K562 (cell line): ENCODE results near the gene SCARB2. TPM values are rescaled to one million over a fixed set of nuclear protein-coding genes. Genes with fewer than 3 reads are reported as not detected.

Experiments used
- ERF ChIP-seq: fragments of 450-650 bp; formaldehyde crosslinking; IDR thresholded peaks from 2 replicates; pipeline ENCODE4 v1.4.0; 2020; ENCODE audit warnings: mild to moderate bottlenecking, mixed read lengths
- ZNF444 ChIP-seq: fragments of 250-450 bp; sonication (Bioruptor Pico); IDR thresholded peaks from 2 replicates; pipeline ENCODE4 v1.4.0; 2020; ENCODE audit warnings: mild to moderate bottlenecking, moderate library complexity
- polyA plus RNA-seq, 8 experiments: library from polyadenylated mRNA; depleted of rRNA in 4 of 8; stranded (reverse) in 5 of 8; unstranded in 3 of 8; fragments of >200 nt; fragmentation: Nextera tagmentation in 2 of 8; fragmentation: Illumina TruSeq in 1 of 8; extraction: Ambion mirVana in 2 of 8; extraction: Trizol in 1 of 8; gene quantifications; 2 replicates each; pipeline versions ENCODE4 v1.2.1 to v1.2.3, GENCODE V29; 2011 to 2014; ENCODE audit warnings: inconsistent platforms in 1 of 8, missing spikeins in 1 of 8
- total RNA-seq, 7 experiments: library from RNA; depleted of rRNA in 6 of 7; stranded (reverse); fragments of >200 nt in 6 of 7; fragmentation: Illumina TruSeq in 2 of 7; extraction: Trizol in 2 of 7; gene quantifications; 2 replicates each; pipeline versions ENCODE4 v1.2.1 to v1.2.3, GENCODE V29; 2011 to 2021; ENCODE audit warnings: low replicate concordance in 1 of 7
- TF ChIP-seq, protein P1 (sequence below): fragments of 450-650 bp; IDR thresholded peaks from 2 replicates; pipeline ENCODE4 v1.6.1; 2016; ENCODE audit warnings: mild to moderate bottlenecking, moderate library complexity
- TF ChIP-seq, protein P2 (sequence below): fragments of 250-450 bp; sonication (Bioruptor Pico); IDR thresholded peaks from 2 replicates; pipeline ENCODE4 v1.4.0; 2020; ENCODE audit warnings: mild to moderate bottlenecking, moderate library complexity

Gene SCARB2
- total and polyA plus RNA-seq, 9 of the 15 experiments (the other 6 are each of a cell fraction or from before 2014, with no cell fraction given) = 6.1 to 25.8 (median 17.8) TPM

DNA sequence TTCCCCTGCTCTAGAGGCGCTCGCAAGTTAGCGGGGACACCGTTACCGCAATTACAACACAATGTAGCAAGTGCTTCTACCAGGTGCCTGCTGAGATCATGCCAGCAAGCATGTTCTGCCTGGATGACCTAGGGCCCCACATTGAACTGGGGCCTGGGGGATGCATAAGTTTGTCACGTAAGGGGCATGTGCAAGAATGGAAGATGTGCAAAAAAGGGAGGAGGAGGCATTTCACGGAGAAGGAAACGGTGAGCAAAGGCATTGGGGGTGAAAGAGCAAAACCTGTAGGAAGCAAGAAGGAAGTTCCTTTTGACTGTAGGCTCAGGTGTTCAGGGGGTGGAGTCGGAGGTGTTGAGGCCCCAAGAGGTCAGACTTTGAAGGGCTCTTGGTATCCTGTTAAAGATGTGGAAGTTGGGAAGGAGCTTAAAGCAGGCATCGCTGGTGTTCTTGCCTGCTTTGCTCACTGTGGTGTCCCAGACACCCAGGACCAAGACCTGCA lies 602 bp upstream of the SCARB2 start (continued):
- TF ChIP-seq, protein P1, sequence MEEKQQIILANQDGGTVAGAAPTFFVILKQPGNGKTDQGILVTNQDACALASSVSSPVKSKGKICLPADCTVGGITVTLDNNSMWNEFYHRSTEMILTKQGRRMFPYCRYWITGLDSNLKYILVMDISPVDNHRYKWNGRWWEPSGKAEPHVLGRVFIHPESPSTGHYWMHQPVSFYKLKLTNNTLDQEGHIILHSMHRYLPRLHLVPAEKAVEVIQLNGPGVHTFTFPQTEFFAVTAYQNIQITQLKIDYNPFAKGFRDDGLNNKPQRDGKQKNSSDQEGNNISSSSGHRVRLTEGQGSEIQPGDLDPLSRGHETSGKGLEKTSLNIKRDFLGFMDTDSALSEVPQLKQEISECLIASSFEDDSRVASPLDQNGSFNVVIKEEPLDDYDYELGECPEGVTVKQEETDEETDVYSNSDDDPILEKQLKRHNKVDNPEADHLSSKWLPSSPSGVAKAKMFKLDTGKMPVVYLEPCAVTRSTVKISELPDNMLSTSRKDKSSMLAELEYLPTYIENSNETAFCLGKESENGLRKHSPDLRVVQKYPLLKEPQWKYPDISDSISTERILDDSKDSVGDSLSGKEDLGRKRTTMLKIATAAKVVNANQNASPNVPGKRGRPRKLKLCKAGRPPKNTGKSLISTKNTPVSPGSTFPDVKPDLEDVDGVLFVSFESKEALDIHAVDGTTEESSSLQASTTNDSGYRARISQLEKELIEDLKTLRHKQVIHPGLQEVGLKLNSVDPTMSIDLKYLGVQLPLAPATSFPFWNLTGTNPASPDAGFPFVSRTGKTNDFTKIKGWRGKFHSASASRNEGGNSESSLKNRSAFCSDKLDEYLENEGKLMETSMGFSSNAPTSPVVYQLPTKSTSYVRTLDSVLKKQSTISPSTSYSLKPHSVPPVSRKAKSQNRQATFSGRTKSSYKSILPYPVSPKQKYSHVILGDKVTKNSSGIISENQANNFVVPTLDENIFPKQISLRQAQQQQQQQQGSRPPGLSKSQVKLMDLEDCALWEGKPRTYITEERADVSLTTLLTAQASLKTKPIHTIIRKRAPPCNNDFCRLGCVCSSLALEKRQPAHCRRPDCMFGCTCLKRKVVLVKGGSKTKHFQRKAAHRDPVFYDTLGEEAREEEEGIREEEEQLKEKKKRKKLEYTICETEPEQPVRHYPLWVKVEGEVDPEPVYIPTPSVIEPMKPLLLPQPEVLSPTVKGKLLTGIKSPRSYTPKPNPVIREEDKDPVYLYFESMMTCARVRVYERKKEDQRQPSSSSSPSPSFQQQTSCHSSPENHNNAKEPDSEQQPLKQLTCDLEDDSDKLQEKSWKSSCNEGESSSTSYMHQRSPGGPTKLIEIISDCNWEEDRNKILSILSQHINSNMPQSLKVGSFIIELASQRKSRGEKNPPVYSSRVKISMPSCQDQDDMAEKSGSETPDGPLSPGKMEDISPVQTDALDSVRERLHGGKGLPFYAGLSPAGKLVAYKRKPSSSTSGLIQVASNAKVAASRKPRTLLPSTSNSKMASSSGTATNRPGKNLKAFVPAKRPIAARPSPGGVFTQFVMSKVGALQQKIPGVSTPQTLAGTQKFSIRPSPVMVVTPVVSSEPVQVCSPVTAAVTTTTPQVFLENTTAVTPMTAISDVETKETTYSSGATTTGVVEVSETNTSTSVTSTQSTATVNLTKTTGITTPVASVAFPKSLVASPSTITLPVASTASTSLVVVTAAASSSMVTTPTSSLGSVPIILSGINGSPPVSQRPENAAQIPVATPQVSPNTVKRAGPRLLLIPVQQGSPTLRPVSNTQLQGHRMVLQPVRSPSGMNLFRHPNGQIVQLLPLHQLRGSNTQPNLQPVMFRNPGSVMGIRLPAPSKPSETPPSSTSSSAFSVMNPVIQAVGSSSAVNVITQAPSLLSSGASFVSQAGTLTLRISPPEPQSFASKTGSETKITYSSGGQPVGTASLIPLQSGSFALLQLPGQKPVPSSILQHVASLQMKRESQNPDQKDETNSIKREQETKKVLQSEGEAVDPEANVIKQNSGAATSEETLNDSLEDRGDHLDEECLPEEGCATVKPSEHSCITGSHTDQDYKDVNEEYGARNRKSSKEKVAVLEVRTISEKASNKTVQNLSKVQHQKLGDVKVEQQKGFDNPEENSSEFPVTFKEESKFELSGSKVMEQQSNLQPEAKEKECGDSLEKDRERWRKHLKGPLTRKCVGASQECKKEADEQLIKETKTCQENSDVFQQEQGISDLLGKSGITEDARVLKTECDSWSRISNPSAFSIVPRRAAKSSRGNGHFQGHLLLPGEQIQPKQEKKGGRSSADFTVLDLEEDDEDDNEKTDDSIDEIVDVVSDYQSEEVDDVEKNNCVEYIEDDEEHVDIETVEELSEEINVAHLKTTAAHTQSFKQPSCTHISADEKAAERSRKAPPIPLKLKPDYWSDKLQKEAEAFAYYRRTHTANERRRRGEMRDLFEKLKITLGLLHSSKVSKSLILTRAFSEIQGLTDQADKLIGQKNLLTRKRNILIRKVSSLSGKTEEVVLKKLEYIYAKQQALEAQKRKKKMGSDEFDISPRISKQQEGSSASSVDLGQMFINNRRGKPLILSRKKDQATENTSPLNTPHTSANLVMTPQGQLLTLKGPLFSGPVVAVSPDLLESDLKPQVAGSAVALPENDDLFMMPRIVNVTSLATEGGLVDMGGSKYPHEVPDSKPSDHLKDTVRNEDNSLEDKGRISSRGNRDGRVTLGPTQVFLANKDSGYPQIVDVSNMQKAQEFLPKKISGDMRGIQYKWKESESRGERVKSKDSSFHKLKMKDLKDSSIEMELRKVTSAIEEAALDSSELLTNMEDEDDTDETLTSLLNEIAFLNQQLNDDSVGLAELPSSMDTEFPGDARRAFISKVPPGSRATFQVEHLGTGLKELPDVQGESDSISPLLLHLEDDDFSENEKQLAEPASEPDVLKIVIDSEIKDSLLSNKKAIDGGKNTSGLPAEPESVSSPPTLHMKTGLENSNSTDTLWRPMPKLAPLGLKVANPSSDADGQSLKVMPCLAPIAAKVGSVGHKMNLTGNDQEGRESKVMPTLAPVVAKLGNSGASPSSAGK = peak; percentile 53
- TF ChIP-seq ZNF444 (CRISPR knock-in tag) = no peak
- TF ChIP-seq ERF (CRISPR knock-in tag) = no peak
- TF ChIP-seq, protein P2, sequence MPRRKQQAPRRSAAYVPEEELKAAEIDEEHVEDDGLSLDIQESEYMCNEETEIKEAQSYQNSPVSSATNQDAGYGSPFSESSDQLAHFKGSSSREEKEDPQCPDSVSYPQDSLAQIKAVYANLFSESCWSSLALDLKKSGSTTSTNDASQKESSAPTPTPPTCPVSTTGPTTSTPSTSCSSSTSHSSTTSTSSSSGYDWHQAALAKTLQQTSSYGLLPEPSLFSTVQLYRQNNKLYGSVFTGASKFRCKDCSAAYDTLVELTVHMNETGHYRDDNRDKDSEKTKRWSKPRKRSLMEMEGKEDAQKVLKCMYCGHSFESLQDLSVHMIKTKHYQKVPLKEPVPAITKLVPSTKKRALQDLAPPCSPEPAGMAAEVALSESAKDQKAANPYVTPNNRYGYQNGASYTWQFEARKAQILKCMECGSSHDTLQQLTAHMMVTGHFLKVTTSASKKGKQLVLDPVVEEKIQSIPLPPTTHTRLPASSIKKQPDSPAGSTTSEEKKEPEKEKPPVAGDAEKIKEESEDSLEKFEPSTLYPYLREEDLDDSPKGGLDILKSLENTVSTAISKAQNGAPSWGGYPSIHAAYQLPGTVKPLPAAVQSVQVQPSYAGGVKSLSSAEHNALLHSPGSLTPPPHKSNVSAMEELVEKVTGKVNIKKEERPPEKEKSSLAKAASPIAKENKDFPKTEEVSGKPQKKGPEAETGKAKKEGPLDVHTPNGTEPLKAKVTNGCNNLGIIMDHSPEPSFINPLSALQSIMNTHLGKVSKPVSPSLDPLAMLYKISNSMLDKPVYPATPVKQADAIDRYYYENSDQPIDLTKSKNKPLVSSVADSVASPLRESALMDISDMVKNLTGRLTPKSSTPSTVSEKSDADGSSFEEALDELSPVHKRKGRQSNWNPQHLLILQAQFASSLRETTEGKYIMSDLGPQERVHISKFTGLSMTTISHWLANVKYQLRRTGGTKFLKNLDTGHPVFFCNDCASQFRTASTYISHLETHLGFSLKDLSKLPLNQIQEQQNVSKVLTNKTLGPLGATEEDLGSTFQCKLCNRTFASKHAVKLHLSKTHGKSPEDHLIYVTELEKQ (CRISPR knock-in tag) = no peak
- TF ChIP-seq, all 486 proteins: peak for 7
